ENCODE measurements around the gene DIS3.

DIS3 gene

GRCh38 chr13:72751220-72751619 is 30.5 kb downstream of the DIS3 start:
- TF ChIP-seq ZNF8 (CRISPR knock-in tag; IDR thresholded peaks at IDR 0.05) (peak; percentile 90), ZNF70 (CRISPR knock-in tag; IDR thresholded peaks at IDR 0.05) (no peak)
- no peak for ATAC-seq

GRCh38 chr13:72745260-72745659 is 36.4 kb downstream of the DIS3 start:
- TF ChIP-seq SNAI2 (CRISPR knock-in tag; IDR thresholded peaks at IDR 0.05), result no peak
- no peak for TF ChIP-seq ZC3H10 (CRISPR knock-in tag; IDR thresholded peaks at IDR 0.05)
- no peak for TF ChIP-seq BACH2 (CRISPR knock-in tag; IDR thresholded peaks at IDR 0.05; ENCODE audit: borderline replicate concordance)
- TF ChIP-seq GLIS3 (CRISPR knock-in tag; IDR thresholded peaks at IDR 0.05), result no peak
- no peak for TF ChIP-seq ZFP3 (CRISPR knock-in tag; IDR thresholded peaks at IDR 0.05)
- no peak for TF ChIP-seq CSRNP3 (CRISPR knock-in tag; IDR thresholded peaks at IDR 0.05)
- no peak for TF ChIP-seq ZNF8 (CRISPR knock-in tag; IDR thresholded peaks at IDR 0.05)
- no peak for TF ChIP-seq PPARA (CRISPR knock-in tag; IDR thresholded peaks at IDR 0.05; ENCODE audit: borderline replicate concordance)
- no peak for TF ChIP-seq CREB5 (CRISPR knock-in tag; IDR thresholded peaks at IDR 0.05; ENCODE audit: low read depth)
- no peak for TF ChIP-seq ISL1 (CRISPR knock-in tag; IDR thresholded peaks at IDR 0.05)
- no peak for TF ChIP-seq CSDC2 (CRISPR knock-in tag; IDR thresholded peaks at IDR 0.05)
- TF ChIP-seq ZNF70 (CRISPR knock-in tag; IDR thresholded peaks at IDR 0.05), result no peak
- TF ChIP-seq ZNF565 (CRISPR knock-in tag; conservative IDR thresholded peaks at IDR 0.05; ENCODE audit: low read depth), result no peak
- TF ChIP-seq TCF4 (CRISPR knock-in tag; IDR thresholded peaks at IDR 0.05; ENCODE audit: borderline replicate concordance), result no peak
- TF ChIP-seq ARNTL (CRISPR knock-in tag; IDR thresholded peaks at IDR 0.05; ENCODE audit: borderline replicate concordance, low read depth), result no peak
- TF ChIP-seq ESRRG (CRISPR knock-in tag; IDR thresholded peaks at IDR 0.05), result no peak
- TF ChIP-seq, protein P1, sequence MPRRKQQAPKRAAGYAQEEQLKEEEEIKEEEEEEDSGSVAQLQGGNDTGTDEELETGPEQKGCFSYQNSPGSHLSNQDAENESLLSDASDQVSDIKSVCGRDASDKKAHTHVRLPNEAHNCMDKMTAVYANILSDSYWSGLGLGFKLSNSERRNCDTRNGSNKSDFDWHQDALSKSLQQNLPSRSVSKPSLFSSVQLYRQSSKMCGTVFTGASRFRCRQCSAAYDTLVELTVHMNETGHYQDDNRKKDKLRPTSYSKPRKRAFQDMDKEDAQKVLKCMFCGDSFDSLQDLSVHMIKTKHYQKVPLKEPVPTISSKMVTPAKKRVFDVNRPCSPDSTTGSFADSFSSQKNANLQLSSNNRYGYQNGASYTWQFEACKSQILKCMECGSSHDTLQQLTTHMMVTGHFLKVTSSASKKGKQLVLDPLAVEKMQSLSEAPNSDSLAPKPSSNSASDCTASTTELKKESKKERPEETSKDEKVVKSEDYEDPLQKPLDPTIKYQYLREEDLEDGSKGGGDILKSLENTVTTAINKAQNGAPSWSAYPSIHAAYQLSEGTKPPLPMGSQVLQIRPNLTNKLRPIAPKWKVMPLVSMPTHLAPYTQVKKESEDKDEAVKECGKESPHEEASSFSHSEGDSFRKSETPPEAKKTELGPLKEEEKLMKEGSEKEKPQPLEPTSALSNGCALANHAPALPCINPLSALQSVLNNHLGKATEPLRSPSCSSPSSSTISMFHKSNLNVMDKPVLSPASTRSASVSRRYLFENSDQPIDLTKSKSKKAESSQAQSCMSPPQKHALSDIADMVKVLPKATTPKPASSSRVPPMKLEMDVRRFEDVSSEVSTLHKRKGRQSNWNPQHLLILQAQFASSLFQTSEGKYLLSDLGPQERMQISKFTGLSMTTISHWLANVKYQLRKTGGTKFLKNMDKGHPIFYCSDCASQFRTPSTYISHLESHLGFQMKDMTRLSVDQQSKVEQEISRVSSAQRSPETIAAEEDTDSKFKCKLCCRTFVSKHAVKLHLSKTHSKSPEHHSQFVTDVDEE (CRISPR knock-in tag; IDR thresholded peaks at IDR 0.05), result no peak
- no peak for ATAC-seq

- TF ChIP-seq TOX (CRISPR knock-in tag; IDR thresholded peaks at IDR 0.05; ENCODE audit: borderline replicate concordance) (no peak), CREB5 (CRISPR knock-in tag; IDR thresholded peaks at IDR 0.05; ENCODE audit: low read depth) (no peak), PATZ1 (CRISPR knock-in tag; IDR thresholded peaks at IDR 0.05; ENCODE audit: borderline replicate concordance) (no peak)
- ATAC-seq, result peak; percentile 33; the same call in 2 of the 3 replicates
Observed at GRCh38 chr13:72740015-72740414, 41.7 kb downstream of the DIS3 start.

DNA sequence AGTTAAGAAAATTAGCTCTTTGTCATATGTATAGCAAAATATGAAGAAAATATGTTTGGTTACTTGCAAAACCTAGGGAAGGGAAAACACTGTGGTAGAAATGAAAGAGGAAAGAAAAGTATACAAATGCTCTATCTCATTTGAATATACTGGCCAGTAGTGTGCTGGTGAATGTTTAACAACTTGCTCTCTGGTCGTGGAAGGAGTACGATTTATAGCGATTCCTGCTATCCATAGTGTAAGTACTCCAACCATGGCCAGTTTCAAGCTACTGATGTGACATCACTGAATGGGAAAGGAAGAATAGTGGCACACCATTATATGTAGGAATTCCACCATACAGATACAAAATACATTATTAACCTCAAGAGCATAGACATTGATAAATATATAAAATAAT is 44.7 kb downstream of the DIS3 start:
- TF ChIP-seq TOX (CRISPR knock-in tag; IDR thresholded peaks at IDR 0.05; ENCODE audit: borderline replicate concordance) (no peak), ZNF8 (CRISPR knock-in tag; IDR thresholded peaks at IDR 0.05) (no peak)
- no peak for ATAC-seq

DNA sequence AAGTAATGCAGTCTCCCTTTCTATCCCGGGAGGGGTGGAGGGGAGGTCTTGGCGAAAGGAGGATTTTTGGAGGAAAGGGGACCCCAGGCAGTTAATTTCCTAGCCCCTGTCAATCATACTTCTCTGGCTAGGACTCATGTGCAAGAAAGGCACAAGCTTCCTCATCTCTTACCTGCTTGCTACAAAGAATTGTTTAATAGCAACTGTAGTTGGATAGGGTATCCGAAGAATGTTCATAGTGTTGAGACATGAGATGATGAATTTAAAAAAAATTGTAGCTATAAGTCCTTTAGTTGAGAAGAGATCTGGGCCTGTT is 53.5 kb downstream of the DIS3 start:
- no peak; the same call in 1 of the 3 replicates for ATAC-seq
- no peak for TF ChIP-seq PPARA (CRISPR knock-in tag; IDR thresholded peaks at IDR 0.05; ENCODE audit: borderline replicate concordance)
- no peak for TF ChIP-seq ARNTL (CRISPR knock-in tag; IDR thresholded peaks at IDR 0.05; ENCODE audit: borderline replicate concordance, low read depth)
- TF ChIP-seq ZFP30 (CRISPR knock-in tag; IDR thresholded peaks at IDR 0.05), result no peak
- TF ChIP-seq, protein P1 (CRISPR knock-in tag; IDR thresholded peaks at IDR 0.05), result no peak
- TF ChIP-seq TOX (CRISPR knock-in tag; IDR thresholded peaks at IDR 0.05; ENCODE audit: borderline replicate concordance), result no peak
- no peak for TF ChIP-seq CSDC2 (CRISPR knock-in tag; IDR thresholded peaks at IDR 0.05)
- no peak for TF ChIP-seq ZNF8 (CRISPR knock-in tag; IDR thresholded peaks at IDR 0.05)
- TF ChIP-seq SNAI2 (CRISPR knock-in tag; IDR thresholded peaks at IDR 0.05), result no peak
- no peak for TF ChIP-seq PATZ1 (CRISPR knock-in tag; IDR thresholded peaks at IDR 0.05; ENCODE audit: borderline replicate concordance)
- TF ChIP-seq ZFP3 (CRISPR knock-in tag; IDR thresholded peaks at IDR 0.05), result no peak
- no peak for TF ChIP-seq ZC3H10 (CRISPR knock-in tag; IDR thresholded peaks at IDR 0.05)

Measured in SK-N-SH treated with all-trans-retinoic acid at 6 μM for 48 hours (cell line).